ENCODE measurements around the gene NTN1.

The NTN1 gene

DNA sequence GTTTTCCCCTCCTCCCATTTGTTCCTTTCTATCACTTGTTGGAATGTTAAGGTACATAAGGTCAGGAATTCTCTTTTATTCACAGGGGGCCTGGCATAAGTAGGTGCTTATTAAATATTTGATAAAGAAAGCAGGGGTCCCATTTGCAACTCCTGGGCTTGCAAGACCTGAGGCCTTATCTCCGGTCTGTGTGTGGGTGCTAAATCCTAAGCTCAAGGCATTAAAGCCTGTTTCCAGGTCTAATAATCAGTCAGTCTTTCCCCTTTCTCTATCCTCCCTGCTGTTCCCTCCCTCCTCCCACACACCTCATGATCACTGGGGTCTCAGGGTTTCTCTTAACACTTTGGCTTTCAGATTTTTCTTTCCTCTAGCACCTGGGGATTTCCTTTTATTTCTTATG is 17.1 kb downstream of the NTN1 start:
- DNase-seq: no peak

DNA sequence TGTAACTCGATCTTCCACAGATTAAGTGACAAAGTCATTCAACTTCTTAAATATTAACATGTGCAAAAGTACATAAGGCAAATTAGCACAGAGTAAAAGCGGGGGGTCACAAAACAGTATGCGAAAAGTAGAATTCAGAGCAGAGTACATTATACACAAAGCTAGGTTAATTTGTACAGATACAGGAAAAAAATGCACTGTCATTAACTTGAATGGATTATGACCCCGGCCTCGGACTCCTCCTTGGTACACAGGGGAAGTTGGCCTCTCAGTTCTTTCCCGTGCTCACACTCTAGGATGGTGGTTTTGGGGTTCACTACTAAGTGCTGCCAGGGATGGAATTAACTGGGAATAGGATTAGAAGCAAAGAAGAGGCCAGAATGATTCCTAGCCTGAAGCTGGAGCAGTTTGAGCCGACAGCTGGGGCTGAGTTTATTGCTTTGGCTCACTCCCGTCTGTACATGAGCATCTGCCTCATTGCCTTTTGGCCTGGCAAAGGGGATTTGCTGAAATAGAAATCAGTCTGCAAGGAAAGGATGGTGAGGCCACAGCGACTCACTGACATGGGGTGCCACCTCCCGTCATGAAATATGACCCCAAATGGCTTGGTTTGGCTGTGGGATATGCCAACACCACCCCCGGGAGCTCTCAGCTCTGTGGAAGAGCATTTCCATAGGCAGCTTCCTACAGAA is 23.6 kb downstream of the NTN1 start:
- no peak for DNase-seq

DNA sequence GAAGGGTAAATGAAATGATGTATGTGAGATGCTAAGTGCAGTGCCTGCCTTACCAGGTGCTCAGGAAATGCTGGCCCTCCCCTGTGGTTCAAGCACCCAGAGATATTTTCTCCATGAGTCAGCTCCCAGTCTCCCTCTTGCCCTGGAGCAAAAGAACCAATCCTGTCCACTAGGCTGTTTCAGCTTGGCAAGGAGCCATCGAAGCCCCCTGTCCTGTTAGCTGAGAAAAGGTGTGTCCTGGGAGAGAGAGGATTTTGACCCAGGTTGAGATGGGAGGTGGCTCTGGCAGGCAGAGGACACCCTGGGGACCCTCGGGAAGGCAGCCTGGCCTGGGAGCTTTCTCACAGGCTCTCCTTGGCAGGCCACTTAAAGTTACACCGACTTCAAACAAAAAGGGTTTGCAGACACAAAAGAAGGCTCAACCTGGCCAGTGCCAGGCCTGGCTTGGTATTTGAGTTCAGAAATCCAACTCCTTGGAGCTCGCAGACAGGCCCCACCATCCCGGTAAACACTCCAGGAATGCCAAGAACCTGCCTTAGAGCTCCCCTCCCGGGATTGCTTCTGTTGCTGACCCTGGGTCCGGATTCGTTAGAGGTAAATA is 29.6 kb downstream of the NTN1 start:
- DNase-seq: no peak

DNA sequence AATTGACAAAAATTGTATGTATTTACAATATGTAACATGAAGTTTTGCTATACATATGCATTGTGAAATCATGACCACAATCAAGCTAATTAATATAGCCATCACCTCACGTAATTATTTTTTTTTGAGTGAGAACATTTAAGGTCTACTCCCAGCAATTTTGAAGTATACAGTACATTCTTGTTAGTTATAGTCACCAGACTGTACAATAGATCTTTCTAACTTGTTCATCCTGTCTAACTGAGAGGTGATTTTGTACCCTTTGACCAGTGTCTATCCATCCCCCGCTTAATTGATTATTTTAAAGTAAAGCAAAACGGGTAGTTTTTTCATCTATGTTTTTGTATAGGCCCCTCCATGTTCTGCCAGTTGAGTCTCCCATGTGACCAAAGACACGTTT is 30.3 kb downstream of the NTN1 start:
- DNase-seq: no peak

DNA sequence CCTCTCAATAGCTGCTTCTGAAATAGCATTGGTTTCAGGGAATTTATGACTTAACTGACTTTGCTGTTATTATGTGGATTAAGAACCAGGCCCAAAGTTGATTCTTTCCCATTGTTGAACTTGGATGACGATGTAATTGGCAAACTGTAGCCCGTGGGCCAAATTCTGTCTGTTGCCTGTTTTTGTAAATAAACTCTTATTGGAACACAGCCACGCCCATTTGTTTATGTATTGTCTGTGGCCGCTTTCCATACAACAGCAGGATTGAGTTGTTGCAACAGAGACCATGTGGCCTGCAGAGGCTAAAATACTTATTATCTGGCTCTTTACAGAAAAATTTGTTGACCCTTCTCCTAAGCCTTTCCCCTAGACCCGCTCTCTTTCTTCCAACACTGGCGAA is 31.6 kb downstream of the NTN1 start:
- DNase-seq: no peak

DNA sequence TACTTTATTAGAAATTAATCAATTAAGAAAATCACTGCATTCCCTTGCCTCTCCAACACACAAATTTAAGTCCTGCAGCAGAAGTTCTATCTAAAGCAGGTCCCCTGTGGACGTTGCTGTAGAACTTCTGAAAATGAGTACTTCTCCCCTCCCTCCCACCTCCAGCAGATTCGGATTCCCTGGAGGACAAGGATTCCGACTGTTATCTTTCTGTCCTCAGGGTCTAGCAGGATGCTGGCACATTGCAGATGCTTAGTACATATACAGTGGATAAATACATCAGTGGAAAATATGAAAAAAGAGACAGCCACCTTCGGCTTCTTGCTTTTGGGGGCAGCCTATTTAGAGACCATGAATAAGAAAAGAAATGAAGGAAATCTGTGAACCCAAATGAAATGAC is 32.1 kb downstream of the NTN1 start:
- no peak for DNase-seq

DNA sequence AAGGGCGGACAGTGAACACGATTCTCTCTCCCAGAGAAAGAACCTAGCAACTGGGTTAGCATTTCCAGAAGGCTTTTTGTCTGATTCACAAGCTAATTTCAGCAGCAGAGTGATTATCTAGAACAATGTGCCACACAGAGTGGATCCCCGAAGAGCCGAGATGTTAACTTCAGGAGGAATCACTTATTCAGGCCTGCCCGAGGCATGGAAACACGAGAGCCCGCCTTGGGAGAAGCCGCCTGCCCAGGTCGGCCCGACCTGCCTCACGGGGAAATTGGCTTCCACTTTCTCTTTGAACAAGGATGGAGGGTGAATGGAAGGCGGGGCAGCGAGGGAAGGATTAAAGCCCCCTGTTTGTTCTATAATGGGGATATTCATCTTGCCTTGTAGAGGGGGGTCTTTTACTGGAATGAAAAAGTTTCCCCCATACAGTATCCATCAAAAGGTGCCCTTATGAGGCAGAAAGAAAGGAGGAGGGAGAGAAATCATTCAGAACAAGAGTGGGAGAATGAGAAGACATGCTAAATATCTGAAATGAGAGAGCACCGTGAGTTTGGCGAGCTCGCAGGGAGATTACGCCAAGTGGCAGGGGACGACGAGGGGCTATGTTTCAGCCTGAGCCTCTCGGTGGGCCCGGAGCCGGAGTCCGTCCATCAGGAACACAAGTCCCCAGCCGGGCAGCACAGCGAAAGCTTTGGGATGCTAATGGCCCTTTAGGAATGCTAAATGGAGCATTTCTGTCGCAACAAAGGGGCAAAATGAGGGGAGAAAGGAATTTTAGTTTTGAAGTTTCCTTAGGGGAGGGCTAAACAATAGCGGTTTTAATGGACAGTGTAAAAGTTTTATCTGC is 33.0 kb downstream of the NTN1 start:
- DNase-seq: no peak

DNA sequence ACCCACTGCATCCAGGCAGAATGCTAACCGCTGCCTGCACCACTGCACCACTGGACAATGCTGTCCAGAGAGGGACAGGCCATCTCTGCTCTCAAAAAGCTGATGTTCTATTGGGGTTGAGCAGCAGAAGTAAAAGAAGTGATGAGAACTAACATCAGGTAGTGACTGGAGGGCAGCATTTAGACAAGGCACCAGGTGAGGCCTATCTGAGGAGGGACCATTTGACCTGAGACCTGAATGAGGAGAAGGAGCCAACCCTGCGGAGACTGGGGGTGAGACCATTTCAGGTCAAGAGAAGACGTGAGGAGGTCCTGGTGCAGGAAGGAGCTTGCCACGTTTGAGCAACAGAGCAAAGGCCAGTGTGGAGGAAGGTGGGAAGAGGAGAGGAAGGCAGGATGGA is 34.0 kb downstream of the NTN1 start:
- DNase-seq: no peak

DNA sequence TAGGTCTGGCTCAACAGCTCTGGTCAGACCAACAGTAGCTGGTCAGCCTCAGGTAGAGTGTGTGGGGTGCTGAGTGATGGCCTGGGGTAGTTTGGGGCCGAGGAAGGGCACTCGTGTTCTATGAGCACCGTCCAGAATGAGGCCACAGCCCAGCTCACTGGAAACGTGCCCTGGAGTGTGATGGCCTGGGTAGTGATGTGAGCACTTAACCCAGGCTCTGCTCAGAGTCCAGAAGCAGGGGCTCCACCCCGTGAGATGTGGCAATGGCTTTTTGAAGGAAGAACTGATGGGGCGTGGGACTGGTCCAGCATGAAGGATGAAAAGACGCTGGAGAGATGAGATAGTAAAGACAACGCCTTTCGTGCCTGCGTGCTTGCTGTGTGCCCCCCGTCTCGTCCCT is 35.3 kb downstream of the NTN1 start:
- no peak for DNase-seq

DNA sequence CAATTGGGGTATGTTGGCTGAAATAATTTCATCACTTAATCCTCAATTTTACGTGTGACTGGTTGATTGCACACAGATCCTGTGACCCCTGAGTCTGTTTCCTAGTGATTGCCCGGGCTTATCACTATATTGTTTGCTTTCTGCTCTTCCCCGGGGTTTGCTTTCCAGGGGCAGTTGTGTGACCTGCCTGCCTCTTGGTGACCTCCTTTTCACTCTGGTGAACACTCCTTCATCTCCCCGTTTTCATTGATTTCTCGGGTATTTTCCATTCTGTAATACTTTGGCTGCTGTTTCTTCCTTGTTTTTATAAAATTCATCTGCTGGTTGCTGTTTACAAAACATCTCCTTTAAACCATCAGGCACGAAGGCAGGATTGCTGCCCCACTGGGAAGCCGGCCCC is 36.0 kb downstream of the NTN1 start:
- DNase-seq: no peak

DNA sequence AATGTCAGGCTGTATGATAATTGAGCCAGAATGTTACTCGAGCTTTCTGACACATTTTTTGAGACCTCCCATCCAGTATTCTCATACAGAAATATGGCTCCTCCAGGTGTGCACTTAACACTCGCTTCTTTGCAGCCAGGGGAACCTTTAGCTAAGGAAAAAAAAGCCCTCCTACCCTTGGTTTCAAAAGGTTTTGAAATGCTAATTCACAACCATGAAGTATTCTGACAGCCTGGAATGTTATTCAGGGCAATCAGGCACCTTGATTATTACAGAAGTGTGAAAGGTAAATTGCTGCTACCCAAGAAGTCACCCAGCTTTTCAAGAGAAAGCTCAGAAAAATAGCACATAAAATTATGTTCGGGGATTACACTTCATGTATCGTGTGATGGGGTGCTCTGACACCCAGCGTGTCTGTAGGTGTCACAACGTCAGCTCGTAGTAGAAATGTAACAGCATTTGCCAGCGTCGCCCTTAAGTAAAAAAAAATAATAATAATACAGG is 41.1 kb downstream of the NTN1 start:
- no peak for DNase-seq

DNA sequence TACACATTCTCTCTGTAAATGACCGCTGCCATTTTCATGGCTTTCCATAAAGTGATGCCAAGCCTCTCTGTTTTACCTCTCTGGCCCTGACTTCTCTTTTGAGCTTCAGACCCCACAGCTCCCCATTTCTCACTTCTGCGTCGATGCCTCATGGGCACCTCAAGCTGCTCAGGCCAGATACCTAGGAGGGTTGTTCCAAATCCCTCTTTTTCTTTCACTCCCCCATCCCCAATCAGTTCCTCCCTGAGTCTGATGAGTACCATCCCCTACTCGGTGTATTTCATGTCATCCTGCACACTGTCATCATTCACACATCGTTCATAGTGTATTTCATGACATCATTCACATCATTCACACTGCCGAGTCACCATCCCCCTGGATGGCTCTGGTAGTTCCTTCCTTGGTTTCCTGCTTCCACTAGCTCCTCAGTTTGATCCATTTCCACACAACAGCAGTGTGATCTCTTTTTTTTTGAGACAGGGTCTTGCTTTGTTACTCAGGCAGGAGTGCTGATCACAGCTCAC is 43.1 kb downstream of the NTN1 start:
- DNase-seq: no peak

DNA sequence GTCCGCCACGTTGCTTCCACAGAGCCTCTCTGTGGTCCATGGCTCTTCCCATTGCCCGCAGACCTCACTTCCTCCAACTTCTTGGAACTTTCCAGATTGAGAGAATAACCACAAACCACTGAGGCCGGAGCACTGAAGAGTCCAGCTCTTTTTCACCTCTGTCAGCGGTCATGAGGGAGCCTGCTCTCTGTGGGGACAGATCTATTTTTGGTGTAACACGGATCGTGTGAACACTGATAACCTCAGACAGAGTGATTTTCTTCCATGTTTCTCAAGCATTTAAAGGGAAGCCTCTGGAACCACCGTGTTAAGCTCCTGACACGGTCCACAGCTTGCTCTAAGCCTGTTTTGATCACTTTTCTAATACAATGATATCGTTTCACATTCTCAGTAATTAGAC is 49.7 kb downstream of the NTN1 start:
- DNase-seq: no peak

DNA sequence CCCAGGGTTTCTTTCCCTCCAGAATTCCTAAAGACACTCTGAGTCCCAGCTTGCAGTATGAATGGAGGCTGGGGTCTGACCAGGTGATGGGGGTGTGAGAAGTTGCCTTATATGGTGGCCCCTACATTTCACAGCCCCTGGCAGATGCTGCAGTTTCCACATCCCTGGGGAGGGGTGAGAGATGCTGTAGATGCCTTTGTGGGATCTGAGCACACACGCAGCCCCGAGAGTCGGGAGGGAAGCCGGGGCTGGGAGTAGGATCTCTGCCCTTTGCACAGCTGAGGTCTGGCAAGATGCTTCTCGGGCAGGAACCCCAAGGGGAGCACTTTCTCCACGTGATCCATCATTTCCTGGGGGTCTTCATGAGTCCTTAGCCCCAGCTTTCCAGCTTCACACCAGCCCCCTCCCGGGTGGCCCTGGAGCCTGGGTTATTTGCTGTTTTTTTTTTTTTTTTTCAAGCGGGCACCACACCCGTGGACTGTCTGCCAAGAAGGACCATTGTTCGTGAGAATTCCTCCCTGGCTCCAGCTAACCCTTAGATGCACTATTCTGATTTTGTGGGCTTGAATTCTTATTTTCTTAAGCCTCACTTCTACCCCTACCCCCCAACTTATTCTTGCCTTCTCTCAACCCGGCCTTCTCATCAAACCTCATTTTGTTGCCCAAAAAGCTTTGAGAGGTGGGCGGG is 50.6 kb downstream of the NTN1 start:
- DNase-seq: no peak

DNA sequence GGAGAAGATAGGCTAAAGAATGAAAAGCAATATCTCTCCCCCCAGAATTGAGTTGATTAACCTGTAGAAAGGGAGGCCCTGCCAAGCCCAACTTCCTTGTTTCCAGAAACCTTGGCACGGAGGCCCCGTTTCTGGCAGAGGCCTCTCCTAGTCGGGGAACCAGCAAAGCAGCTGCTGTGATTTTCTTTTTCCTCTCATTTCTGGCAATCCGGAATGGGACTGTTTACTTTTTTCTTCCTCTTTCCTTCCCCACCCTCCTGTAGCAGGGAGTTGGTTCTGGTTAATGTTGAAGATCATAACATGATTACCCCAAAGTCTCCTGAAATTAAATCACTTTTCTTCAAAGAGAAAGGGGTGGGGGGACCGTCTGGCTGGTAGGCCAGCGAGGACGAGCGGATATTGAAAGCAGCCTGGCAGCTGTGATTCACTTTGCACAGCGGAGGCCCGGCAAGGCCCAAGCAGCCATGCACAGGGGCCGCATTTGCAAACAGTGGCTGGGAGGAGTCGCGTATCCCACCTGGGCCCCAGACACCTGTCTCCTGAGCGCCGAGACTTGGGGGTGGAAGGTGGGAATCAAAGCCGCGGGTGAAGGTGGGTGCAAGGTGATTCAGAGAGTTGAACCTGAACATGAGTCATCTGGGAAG is 51.5 kb downstream of the NTN1 start:
- DNase-seq: no peak

DNA sequence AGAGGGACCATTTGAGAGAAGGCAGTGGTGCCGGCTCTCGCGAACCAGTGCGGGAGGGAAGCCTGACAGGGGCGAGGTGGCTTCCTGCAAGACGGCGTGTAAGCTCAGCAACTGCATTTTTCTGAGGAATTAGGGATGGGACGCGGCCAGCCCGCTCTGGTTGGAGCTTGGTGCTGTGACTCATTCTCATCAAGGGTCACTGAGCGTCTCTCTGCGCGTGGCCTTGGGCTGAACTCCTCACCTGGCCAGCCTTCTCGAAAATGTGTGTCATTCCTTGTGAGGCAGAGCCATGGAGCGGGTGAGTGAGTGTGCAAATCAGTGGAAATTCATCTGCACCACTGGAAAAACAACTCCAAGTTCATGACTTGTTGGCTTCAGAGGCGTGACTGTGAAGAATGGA is 52.8 kb downstream of the NTN1 start:
- no peak for DNase-seq

DNA sequence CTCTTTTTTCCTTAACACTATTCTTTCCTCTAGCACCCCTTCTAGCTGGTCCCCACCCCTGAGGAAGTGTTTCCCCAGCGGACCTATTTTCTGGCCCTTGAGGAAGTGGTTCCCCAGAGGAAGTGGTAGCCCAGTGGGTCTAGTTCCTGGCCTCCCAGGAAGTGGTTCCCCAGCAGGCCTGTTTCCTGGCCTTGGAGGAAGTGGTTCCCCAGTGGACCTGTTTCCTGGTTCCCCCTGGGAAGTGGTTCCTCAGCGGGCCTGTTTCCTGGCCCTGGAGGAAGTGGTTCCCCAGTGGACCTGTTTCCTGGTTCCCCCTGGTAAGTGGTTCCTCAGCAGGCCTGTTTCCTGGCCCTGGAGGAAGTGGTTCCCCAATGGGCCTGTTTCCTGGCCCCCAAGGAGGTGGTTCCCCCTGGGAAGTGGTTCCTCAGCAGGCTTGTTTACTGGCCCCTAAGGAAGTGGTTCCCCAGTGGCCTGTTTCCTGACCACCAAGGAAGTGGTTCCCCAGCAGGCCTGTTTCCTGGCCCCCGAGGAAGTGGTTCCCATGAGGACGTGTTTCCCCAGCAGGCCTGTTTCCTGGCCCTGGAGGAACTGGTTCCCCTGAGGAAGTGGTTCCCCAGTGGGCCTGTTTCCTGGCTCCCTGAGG is 58.3 kb downstream of the NTN1 start:
- peak in 1 of 2 experiments; percentile 3 for DNase-seq

DNA sequence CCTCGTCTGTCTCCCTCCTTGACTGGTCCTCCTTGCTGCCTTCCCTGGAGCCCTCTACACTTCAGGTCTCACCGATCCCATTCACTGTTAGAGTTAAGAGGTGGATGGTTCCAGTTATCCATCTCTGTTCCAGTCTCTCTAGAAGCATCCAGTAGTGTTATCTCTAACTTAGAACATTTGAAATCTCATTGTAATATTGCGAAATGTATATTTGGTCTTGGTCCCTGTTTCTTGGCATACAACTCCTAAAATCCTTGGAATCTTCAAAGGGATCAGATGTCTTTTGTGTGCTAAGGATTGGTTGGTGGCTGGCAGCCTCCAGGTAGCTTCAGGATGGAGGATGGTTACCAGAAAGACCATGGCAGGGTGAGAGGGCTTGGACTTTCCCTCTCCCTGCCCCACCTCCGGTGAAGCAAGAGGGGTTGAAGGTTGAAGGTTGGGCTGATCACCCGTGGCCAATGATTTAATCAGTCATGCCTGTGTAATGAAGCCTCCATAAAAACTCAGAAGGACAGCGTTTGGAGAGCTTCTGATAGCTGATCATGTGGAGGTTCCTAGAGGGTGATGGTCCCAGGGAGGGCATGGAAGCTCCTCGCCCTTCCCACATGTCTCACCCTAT is 59.1 kb downstream of the NTN1 start:
- DNase-seq: no peak

DNA sequence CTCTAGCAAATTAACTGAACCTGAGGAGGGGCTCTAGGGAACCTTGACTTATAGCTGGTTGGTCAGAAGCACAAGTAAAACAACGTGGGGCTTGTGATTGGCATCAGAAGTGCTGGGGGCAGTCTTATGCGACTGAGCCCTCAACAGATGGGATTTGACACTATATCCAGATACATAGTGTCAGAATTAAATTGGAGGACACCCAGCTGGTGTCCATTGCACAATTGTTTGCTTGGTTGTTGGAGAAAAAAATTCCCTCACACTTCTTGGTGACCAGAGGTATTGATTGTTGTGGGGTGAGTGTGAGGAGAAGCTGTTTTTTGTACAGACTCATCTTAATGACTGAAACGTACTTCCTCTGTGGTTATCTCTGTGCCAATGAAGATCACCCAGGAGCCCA is 59.7 kb downstream of the NTN1 start:
- DNase-seq: no peak

DNA sequence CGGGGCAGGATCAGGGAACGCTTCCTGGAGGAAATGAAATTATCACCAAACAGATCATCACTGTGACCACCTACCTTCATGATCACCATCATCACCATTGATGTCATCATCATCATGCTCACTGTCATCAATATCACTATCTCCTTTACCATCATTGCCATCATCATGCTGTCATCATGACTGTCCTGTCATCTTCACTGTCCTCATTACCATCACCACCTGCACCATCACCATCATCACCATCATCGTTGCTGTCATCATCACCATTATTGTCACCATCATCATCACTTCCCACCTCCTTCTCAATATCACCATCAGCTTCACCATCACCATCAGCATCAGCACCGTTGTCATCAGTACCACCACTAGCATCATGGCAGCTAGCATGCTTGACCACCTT is 65.3 kb downstream of the NTN1 start:
- DNase-seq: no peak

DNA sequence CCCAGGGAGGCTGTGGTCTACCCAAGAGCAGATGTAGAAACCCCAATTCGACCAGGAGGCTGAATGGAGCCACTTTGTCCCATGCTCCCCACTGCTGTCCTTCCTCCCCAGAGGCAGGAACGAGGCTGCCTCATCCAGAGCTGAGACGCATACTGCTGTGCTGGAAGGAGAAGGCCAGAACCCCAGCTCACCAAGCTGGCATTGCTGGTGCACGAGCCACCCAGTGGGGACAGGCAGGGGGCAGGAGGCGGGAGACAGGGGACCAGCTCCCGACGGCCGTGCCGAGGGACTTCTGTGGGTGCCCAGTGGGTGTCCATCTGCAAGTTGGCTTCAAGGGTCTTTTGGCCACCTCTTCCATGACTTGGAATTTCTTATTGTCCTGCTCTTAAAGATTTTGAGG is 66.6 kb downstream of the NTN1 start:
- no peak for DNase-seq

DNA sequence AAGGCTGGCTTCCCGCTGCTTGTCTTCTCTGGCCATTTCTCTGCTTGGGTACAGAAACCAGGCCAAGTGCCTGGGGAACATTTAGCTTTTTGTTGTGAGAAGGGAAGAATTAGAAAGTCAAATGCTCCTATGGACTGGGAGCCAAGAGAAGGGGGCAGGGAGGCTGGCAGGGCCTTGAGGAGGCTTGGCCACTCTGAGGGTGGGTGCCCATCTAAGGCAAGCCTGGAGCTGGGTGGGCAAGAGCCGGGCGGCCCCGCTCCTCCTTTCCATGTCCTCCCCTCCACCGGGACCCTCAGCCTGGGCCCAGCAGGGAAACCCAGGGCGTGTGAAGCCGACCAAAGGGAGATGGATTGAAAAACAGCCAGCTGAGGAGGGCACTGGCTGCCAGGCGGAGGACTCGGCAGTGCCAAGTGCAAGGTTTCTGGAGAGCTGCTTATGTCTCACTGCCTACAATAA is 69.4 kb downstream of the NTN1 start:
- DNase-seq: no peak

Measured in Kasumi-1 (cell line).